ENCODE data around the gene MPP3. TPM values are rescaled to one million over a fixed set of nuclear protein-coding genes. Genes with fewer than 3 reads are reported as not detected.
A peak's percentile ranks its signal among the peaks of the same experiment; 100 is the strongest.

The MPP3 gene
- total RNA-seq, 1 experiment from 2014 or later, result 11.3 TPM

DNA sequence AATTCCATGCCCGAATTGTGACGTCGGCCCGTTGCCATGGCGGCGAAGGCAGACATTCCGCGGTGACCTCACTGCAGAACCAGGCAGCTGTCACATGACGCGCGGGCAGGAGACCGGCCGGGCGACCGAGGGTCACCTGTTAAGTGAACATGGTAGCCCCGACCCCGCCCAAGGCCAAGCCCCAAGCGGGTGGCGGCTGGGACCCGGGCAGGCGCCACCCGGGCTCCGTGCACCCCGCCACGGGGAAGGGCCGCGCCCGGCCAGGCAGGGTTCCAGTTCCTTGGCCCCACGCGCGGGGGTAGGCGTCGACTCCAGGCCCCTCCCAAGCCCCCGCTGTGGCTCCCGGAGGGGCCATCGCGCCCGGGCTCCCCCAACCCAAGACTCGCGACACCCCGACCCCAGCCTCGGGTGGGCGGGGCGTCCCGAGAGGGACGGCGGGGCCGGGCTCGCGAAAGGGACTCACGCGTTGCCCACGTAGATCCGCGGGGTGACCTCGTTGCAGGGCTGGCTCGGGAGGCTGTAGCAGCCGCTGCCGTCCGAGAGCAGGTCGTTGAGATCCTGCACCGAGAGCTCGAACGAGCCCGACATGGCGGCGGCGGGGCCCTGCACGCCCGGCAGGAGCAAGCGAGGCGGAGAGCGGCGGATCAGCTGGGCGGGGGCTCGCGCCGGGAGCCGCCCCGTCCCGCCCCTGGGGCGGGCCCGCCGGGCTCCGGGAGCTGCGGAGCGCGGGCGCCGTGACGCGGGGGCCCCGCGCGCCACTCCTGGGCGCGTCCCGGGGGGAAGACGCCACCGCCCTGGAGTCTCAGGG is 54.4 kb downstream of the MPP3 start, which contains the start of gene DUSP3 (continued):
- TF ChIP-seq, protein P1, sequence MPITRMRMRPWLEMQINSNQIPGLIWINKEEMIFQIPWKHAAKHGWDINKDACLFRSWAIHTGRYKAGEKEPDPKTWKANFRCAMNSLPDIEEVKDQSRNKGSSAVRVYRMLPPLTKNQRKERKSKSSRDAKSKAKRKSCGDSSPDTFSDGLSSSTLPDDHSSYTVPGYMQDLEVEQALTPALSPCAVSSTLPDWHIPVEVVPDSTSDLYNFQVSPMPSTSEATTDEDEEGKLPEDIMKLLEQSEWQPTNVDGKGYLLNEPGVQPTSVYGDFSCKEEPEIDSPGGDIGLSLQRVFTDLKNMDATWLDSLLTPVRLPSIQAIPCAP (CRISPR knock-in tag; IDR thresholded peaks at IDR 0.05), result no peak
- TF ChIP-seq SMAD3 (CRISPR knock-in tag; IDR thresholded peaks at IDR 0.05; ENCODE audit: borderline replicate concordance) (peak; percentile 44; the same call in 1 of the 2 replicates), PRRX2 (CRISPR knock-in tag; IDR thresholded peaks at IDR 0.05) (no peak), GABPB1 (CRISPR knock-in tag; IDR thresholded peaks at IDR 0.05) (0 out of 2 replicates have a peak, but pooled peaks have one; percentile 4), GTF2I (CRISPR knock-in tag; conservative IDR thresholded peaks at IDR 0.05) (no peak)
- TF ChIP-seq, protein P2, sequence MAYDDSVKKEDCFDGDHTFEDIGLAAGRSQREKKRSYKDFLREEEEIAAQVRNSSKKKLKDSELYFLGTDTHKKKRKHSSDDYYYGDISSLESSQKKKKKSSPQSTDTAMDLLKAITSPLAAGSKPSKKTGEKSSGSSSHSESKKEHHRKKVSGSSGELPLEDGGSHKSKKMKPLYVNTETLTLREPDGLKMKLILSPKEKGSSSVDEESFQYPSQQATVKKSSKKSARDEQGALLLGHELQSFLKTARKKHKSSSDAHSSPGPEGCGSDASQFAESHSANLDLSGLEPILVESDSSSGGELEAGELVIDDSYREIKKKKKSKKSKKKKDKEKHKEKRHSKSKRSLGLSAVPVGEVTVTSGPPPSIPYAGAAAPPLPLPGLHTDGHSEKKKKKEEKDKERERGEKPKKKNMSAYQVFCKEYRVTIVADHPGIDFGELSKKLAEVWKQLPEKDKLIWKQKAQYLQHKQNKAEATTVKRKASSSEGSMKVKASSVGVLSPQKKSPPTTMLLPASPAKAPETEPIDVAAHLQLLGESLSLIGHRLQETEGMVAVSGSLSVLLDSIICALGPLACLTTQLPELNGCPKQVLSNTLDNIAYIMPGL (CRISPR knock-in tag; IDR thresholded peaks at IDR 0.05), result peak; percentile 52; the same call in 1 of the 2 replicates
- TF ChIP-seq, protein P3, sequence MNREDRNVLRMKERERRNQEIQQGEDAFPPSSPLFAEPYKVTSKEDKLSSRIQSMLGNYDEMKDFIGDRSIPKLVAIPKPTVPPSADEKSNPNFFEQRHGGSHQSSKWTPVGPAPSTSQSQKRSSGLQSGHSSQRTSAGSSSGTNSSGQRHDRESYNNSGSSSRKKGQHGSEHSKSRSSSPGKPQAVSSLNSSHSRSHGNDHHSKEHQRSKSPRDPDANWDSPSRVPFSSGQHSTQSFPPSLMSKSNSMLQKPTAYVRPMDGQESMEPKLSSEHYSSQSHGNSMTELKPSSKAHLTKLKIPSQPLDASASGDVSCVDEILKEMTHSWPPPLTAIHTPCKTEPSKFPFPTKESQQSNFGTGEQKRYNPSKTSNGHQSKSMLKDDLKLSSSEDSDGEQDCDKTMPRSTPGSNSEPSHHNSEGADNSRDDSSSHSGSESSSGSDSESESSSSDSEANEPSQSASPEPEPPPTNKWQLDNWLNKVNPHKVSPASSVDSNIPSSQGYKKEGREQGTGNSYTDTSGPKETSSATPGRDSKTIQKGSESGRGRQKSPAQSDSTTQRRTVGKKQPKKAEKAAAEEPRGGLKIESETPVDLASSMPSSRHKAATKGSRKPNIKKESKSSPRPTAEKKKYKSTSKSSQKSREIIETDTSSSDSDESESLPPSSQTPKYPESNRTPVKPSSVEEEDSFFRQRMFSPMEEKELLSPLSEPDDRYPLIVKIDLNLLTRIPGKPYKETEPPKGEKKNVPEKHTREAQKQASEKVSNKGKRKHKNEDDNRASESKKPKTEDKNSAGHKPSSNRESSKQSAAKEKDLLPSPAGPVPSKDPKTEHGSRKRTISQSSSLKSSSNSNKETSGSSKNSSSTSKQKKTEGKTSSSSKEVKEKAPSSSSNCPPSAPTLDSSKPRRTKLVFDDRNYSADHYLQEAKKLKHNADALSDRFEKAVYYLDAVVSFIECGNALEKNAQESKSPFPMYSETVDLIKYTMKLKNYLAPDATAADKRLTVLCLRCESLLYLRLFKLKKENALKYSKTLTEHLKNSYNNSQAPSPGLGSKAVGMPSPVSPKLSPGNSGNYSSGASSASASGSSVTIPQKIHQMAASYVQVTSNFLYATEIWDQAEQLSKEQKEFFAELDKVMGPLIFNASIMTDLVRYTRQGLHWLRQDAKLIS (CRISPR knock-in tag; IDR thresholded peaks at IDR 0.05; ENCODE audit: borderline replicate concordance), result no peak

DNA sequence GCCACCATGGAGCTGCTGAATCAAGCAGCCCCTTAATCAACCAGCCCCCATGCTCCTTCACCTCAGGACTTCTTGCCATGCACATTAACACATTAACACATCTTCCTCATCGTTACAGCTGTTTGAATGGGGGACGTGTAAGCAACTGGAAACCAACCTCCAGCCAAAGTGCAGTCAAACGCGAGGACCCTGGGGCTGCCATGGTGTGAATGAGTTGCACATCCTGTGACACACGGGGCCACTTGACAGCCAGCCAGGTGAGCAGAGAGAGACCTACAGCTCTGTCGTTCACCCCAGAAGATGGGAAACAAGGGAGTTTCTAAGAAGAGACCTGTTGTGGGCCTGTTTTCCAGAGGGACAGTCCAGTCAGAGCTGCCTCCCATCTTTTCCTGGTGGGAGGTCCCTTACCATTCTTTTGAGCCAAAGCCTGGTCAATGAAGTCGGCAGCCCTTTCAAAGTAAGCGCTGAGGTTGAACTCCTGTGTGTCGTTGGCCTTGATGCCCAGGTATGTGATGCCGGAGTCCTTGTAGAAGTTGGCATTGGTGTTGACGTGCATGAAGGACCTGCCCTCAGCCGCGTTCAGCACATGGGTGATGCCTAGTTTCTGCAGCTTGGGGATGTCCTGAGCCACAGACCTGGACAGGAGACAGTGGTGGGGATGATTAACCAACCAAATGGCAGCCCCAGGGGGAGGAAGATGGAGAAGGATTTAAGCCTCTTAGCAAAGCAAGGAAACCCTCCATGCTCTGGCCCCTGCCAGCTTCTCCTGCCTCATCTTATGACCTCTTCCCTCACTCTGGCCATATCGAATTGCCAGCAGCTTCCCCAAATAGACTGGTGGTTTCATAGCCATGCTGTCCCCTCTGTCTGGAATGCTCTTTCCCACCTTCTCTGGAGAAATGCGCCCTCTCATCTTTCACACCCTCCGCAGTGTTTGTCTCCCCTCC is 58.4 kb downstream of the MPP3 start:
- no peak for ATAC-seq
- ChIA-PET POLR2A (no interaction called here), CTCF (interaction anchor here (0.7 to 1.1 kb wide), 4 partner anchors 14 to 72 kb away, joined by 3 to 6 read pairs (median 3); no protein-coding TSS in a partner anchor)
- no peak for DNase-seq (ENCODE audit: low spot score)
- no peak overlapping the region for H3K27ac Mint-ChIP-seq
- TF ChIP-seq, protein P4, sequence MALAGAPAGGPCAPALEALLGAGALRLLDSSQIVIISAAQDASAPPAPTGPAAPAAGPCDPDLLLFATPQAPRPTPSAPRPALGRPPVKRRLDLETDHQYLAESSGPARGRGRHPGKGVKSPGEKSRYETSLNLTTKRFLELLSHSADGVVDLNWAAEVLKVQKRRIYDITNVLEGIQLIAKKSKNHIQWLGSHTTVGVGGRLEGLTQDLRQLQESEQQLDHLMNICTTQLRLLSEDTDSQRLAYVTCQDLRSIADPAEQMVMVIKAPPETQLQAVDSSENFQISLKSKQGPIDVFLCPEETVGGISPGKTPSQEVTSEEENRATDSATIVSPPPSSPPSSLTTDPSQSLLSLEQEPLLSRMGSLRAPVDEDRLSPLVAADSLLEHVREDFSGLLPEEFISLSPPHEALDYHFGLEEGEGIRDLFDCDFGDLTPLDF (CRISPR knock-in tag; IDR thresholded peaks at IDR 0.05), result no peak
- TF ChIP-seq, protein P5, sequence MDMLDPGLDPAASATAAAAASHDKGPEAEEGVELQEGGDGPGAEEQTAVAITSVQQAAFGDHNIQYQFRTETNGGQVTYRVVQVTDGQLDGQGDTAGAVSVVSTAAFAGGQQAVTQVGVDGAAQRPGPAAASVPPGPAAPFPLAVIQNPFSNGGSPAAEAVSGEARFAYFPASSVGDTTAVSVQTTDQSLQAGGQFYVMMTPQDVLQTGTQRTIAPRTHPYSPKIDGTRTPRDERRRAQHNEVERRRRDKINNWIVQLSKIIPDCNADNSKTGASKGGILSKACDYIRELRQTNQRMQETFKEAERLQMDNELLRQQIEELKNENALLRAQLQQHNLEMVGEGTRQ (CRISPR knock-in tag; IDR thresholded peaks at IDR 0.05), result no peak
- no peaks in the 10 kb centered on the region for H3K9me3 Mint-ChIP-seq
- H3K4me1 Mint-ChIP-seq, result peaks cover 9% of the 10 kb centered on the region
- H3K27me3 Mint-ChIP-seq (ENCODE audit: low read depth), result peaks cover 5% of the 10 kb centered on the region
- no peak overlapping the region for H3K4me3 Mint-ChIP-seq
- peaks cover 39% of the 10 kb centered on the region for H3K36me3 Mint-ChIP-seq
